HG03280 (cell line): ENCODE results near the gene HMGA1.

Experiments used
- ATAC-seq: cut with Tn5 transposase; IDR thresholded peaks from one replicate; pipeline ENCODE4 v1.9.1; 2021; ENCODE audit warnings: mild to moderate bottlenecking, moderate library complexity; ENCODE audit not compliant: unreplicated experiment

HMGA1 gene

DNA sequence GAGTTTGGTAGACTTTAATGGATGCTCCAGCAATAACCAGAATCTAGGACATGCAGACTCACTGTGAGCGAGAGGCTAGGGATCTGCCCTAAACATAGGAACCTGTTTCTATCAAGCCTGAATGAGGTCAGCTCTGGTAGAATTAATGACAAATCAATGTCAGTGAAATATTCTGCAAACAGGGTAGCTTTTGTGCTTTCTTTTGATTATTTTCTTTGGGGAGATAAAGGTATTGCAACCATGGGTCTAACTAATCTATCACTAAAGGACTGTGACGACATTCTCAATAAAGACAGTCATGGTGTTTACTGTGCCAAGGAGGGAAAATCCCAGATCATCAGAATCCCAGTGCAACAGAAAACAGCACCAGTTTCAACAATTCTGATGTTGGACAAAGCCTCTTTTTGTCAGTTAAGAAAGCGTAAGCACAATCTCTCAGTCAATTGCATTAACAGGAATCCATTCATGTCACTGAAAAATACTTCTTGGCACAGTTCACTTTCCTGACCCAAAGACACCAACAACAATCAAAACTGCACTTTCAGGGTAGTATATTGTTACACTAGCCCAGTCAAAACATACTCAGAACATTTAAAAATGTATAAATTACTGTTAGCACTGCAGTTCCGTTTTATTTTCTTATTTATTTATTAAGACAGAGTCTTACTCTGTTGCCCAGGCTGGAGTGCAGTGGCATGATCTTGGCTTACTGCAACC is 48.9 kb downstream of the HMGA1 start:
- no peak for ATAC-seq

DNA sequence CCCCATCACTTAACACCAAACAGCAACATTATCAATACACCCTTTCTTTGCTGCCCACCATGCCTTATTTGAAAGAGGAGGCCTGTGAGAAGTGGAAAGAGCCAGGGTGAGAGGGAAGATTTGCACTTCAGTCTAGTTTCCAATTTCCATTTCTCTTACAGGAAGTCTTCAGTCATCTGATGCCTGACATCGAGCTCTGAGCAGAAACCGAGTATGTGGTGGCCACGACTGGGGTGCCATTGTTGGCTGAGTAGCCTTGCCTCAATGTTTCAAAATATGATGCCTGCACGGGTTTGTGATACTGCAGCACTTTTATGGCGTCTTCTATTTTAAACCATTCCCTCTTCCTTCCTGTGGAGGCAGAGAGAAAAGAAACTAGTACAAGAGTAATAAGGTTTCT is 51.9 kb downstream of the HMGA1 start:
- ATAC-seq = no peak

- ATAC-seq = no peak
Measured at GRCh38 chr6:34289137-34289536, 52.5 kb downstream of the HMGA1 start.

DNA sequence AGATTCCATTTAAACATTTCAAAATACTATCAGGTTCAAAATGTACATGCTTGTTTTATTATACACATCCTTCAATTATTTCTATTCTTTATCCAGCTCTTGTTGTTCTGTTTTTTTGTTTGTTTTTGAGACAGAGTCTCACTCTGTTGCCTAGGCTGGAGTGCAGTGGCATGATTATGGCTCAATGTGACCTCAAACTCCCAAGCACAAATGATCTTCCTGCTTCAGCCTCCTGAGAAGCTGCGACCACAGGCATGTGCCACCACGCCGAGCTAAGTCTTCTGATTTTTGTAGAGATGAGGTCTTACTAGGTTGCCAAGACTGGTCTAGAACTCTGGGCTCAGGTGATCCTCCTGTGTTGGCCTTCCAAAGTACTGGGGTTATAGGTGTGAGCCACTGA is 56.3 kb downstream of the HMGA1 start:
- no peak for ATAC-seq

DNA sequence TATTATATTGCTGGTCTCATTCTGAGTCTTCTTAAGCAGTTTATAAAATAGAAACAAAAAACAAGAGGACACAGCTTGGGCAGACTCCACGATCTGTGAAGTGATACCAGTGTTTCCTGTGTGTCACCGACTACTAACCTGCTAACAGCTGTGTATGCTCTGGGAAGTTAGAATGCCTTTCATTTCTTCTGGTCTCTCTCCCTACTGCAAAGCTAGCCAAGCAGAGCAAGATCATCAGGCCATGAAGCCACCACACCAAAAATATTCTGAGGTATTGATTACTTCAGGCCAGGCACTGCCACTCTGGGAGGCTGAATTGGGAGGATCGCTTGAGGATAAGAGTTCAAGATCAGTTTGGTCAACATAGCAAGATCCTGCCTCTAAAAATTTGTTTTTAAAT is 59.0 kb downstream of the HMGA1 start:
- ATAC-seq = peak; percentile 79
